CD14-positive monocyte (primary cell): ENCODE results near the gene MEIS2. TPM values are rescaled to one million over a fixed set of nuclear protein-coding genes. Genes with fewer than 3 reads are reported as not detected.
A peak's percentile ranks its signal among the peaks of the same experiment; 100 is the strongest.

Experiments
- DNase-seq, 3 donors: peaks; one replicate each; pipeline ENCODE4 v3.0.0-alpha.2; 2011 to 2022
- H2AFZ ChIP-seq: 2 replicates; pipeline ENCODE4 v1.6.0; 2012; ENCODE audit warnings: mild to moderate bottlenecking, low read depth, low read length, inconsistent platforms; ENCODE audit not compliant: insufficient read depth, poor library complexity, severe bottlenecking
- H3K27ac ChIP-seq, 2 donors: 1 replicate in 1 of 2; 2 replicates in 1 of 2; pipeline ENCODE4 v1.5.1; 2012 to 2013; ENCODE audit warnings: low read length in 2 of 2, control low read depth in 1 of 2, inconsistent platforms in 1 of 2, low read depth in 1 of 2, mild to moderate bottlenecking in 1 of 2
- H3K27me3 ChIP-seq, 2 donors: one replicate each; pipeline versions ENCODE4 v1.6.0 to v1.6.1; 2011 to 2013; ENCODE audit warnings: low read length in 2 of 2; ENCODE audit not compliant: control insufficient read depth in 2 of 2, insufficient read depth in 2 of 2
- H3K36me3 ChIP-seq, 2 donors: replicated peaks in 1 of 2; 1 replicate in 1 of 2; 2 replicates in 1 of 2; pipeline versions ENCODE4 v1.5.1 to v1.6.1; 2012 to 2013; ENCODE audit warnings: low read length in 2 of 2, control low read depth in 1 of 2, inconsistent platforms in 1 of 2, mild to moderate bottlenecking in 1 of 2; ENCODE audit not compliant: insufficient read depth in 2 of 2, control insufficient read depth in 1 of 2
- H3K4me1 ChIP-seq, 2 donors: 1 replicate in 1 of 2; 2 replicates in 1 of 2; pipeline versions ENCODE4 v1.5.1 to v1.6.1; 2012 to 2013; ENCODE audit warnings: low read length in 2 of 2, control low read depth in 1 of 2, inconsistent platforms in 1 of 2, mild to moderate bottlenecking in 1 of 2, moderate library complexity in 1 of 2; ENCODE audit not compliant: insufficient read depth in 2 of 2, control insufficient read depth in 1 of 2
- H3K4me2 ChIP-seq: replicated peaks from 2 replicates; pipeline ENCODE3; 2012; ENCODE audit warnings: low read length, moderate library complexity, mild to moderate bottlenecking; ENCODE audit not compliant: poor library complexity, severe bottlenecking; ENCODE audit errors: extremely low read depth
- H3K4me3 ChIP-seq, 3 experiments: fragments of 200-600 bp in 1 of 3; sonication (generic) in 1 of 3; replicated peaks in 1 of 3; 1 replicate in 2 of 3; 2 replicates in 1 of 3; pipeline ENCODE4 v1.5.1; 2011 to 2013; ENCODE audit warnings: low read length in 3 of 3, mild to moderate bottlenecking in 3 of 3, control low read depth in 2 of 3, low read depth in 2 of 3, inconsistent platforms in 1 of 3, moderate library complexity in 1 of 3
- H3K79me2 ChIP-seq: 2 replicates; pipeline ENCODE4 v1.6.0; 2012; ENCODE audit warnings: mild to moderate bottlenecking, control low read depth, inconsistent platforms, low read length, moderate library complexity; ENCODE audit not compliant: insufficient read depth
- H3K9ac ChIP-seq: 2 replicates; pipeline ENCODE4 v1.6.0; 2017; ENCODE audit warnings: low read length, mild to moderate bottlenecking; ENCODE audit not compliant: insufficient read depth, poor library complexity, severe bottlenecking
- H3K9me3 ChIP-seq, 2 donors: replicated peaks in 1 of 2; 1 replicate in 1 of 2; 2 replicates in 1 of 2; pipeline versions ENCODE4 v1.5.1 to v1.6.1; 2012 to 2013; ENCODE audit warnings: low read length in 2 of 2, control low read depth in 1 of 2; ENCODE audit not compliant: control insufficient read depth in 1 of 2, insufficient read depth in 1 of 2
- H4K20me1 ChIP-seq: 2 replicates; pipeline ENCODE4 v1.6.0; 2012; ENCODE audit warnings: mild to moderate bottlenecking, low read length, control low read depth, moderate library complexity; ENCODE audit not compliant: insufficient read depth
- H3K27ac Mint-ChIP-seq, 7 donors: one replicate each; pipeline ENCODE4 v1.8.0; 2020; ENCODE audit warnings: mild to moderate bottlenecking in 7 of 7, mixed read lengths in 7 of 7, moderate library complexity in 6 of 7, inconsistent platforms in 2 of 7
- H3K27me3 Mint-ChIP-seq, 3 donors: one replicate each; pipeline ENCODE4 v1.8.0; 2021 to 2022; ENCODE audit warnings: low read depth in 3 of 3, mild to moderate bottlenecking in 3 of 3, mixed read lengths in 3 of 3, moderate library complexity in 3 of 3, inconsistent platforms in 1 of 3
- H3K36me3 Mint-ChIP-seq, 2 donors: one replicate each; pipeline ENCODE4 v1.8.0; 2020; ENCODE audit warnings: mixed read lengths in 2 of 2, inconsistent platforms in 1 of 2, mild to moderate bottlenecking in 1 of 2
- H3K4me1 Mint-ChIP-seq: one replicate; pipeline ENCODE4 v1.8.0; 2020; ENCODE audit warnings: mild to moderate bottlenecking, mixed read lengths
- H3K4me3 Mint-ChIP-seq, 2 donors: one replicate each; pipeline ENCODE4 v1.8.0; 2020; ENCODE audit warnings: mild to moderate bottlenecking in 2 of 2, mixed read lengths in 2 of 2, moderate library complexity in 1 of 2
- H3K9me3 Mint-ChIP-seq, 7 donors: one replicate each; pipeline ENCODE4 v1.8.0; 2020 to 2022; ENCODE audit warnings: mixed read lengths in 7 of 7, mild to moderate bottlenecking in 6 of 7, moderate library complexity in 6 of 7, inconsistent platforms in 2 of 7
- CTCF ChIP-seq: fragments of 200-600 bp; IDR thresholded peaks from one replicate; pipeline ENCODE4 v1.8.0; 2022; ENCODE audit warnings: antibody characterized with exemption, mild to moderate bottlenecking
- WGBS: methylation state at CpG from one replicate; pipeline ENCODE4 v1.1.5; 2013; ENCODE audit warnings: missing lambda C conversion rate; ENCODE audit not compliant: insufficient coverage; 5-methylcytosine and 5-hydroxymethylcytosine counted together
- intact Hi-C, 2 donors: fragments of 100-400 bp; cut with micrococcal nuclease; formaldehyde crosslinking; loops; one replicate each; pipeline versions ENCODE4 v1.15.0 to v1.15.1; 2023
- polyA plus RNA-seq, 3 donors: library from polyadenylated mRNA; depleted of rRNA in 1 of 3; unstranded in 2 of 3; stranded (reverse) in 1 of 3; fragments of 300-500 nt in 2 of 3; fragments of >200 nt in 1 of 3; fragmentation: Illumina TruSeq in 2 of 3; gene quantifications; 1 replicate in 2 of 3; 2 replicates in 1 of 3; pipeline ENCODE4 v1.2.3, GENCODE V29; 2012 to 2021

The MEIS2 gene
- polyA plus RNA-seq, 3 donors, result not detected

DNA sequence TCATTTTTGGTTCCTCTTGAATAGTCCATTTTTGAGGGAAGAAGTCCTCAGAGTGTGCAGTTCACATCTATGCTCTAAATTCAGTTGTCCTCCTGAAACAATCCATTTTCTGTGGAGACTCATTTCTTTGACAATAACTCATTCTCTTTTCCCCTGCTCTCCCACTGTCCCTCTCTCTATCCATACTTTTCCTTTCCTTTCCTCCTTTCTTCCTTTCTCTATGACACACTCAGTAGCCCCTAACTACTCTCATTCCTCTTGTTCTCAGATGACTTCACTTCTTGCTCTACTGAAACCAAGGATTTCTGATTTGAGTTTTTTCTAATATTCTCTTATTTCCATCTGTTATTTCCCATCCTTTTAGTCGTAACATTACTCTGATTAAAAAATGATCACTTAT lies 16.7 kb upstream of the MEIS2 start:
- no peak for TF ChIP-seq CTCF
- Histone ChIP-seq H3K79me2 (no peaks in the 10 kb centered on the region), H3K27me3 (peaks cover 14 to 30% of the 10 kb centered on the region in 2 donors), H3K9ac (no peak overlapping the region), H3K4me3 (no peak overlapping the region), H3K4me1 (no peaks in the 10 kb centered on the region), H3K4me2 (no peak overlapping the region), H3K27ac (no peak overlapping the region), H2AFZ (no peak overlapping the region), H3K9me3 (peaks cover 0 to 8% of the 10 kb centered on the region in 2 donors), H3K36me3 (no peaks in the 10 kb centered on the region), H4K20me1 (no peaks in the 10 kb centered on the region)
- Mint-ChIP-seq H3K4me1 (no peaks in the 10 kb centered on the region), H3K36me3 (no peaks in the 10 kb centered on the region), H3K27me3 (peaks cover 15 to 23% (median 21%) of the 10 kb centered on the region in 3 donors), H3K9me3 (peaks cover 0 to 5% (median 3%) of the 10 kb centered on the region in 7 donors), H3K27ac (peak overlapping the region in 1 of 7 donors; percentile 9), H3K4me3 (no peak overlapping the region)
- no peak for DNase-seq
- whole genome bisulfite sequencing, result no CpG with 5 or more reads among the region's 1 CpG
- intact Hi-C loops, result no loop called here

DNA sequence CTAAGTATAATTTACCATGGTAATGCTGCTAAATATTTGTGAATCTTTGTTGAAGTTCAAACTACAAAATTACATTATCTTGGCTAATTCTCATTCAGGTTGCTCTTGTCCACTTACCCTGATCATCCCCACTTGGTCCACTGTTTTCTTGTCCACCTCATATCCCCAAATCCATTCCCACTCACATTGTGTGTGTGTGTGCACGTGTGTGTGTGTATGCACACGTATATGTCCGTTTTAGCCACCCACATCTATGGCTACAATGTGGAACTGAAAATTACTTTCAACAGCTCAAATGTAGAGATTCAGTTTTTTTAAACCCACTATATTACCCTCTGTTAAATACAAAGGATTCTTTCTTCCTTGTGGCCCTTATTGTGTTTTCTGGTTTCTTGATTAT lies 15.2 kb upstream of the MEIS2 start:
- peaks cover 5 to 23% of the 10 kb centered on the region in 2 donors for H3K9me3 ChIP-seq
- peaks cover 0 to 2% of the 10 kb centered on the region in 2 donors for H3K36me3 Mint-ChIP-seq
- H3K4me3 ChIP-seq, result no peak overlapping the region
- no peaks in the 10 kb centered on the region for H3K79me2 ChIP-seq
- no peaks in the 10 kb centered on the region for H4K20me1 ChIP-seq
- H3K9me3 Mint-ChIP-seq, result peaks cover 0 to 16% (median 13%) of the 10 kb centered on the region in 7 donors
- DNase-seq, result no peak
- H3K27me3 Mint-ChIP-seq, result peaks cover 30 to 38% (median 36%) of the 10 kb centered on the region in 3 donors
- H3K4me1 ChIP-seq, result no peaks in the 10 kb centered on the region
- no peak overlapping the region for H3K9ac ChIP-seq
- intact Hi-C loops, result no loop called here
- H3K4me1 Mint-ChIP-seq, result peaks cover 8% of the 10 kb centered on the region
- H3K36me3 ChIP-seq, result no peaks in the 10 kb centered on the region
- WGBS, result no CpG with 5 or more reads among the region's 3 CpGs
- H3K4me3 Mint-ChIP-seq, result peak overlapping the region in 1 of 2 donors; percentile 27
- peaks cover 28 to 45% of the 10 kb centered on the region in 2 donors for H3K27me3 ChIP-seq
- H3K27ac ChIP-seq, result no peak overlapping the region
- H2AFZ ChIP-seq, result no peak overlapping the region
- H3K27ac Mint-ChIP-seq, result no peak overlapping the region
- H3K4me2 ChIP-seq, result no peak overlapping the region
- no peak for TF ChIP-seq CTCF
